DMS114 treated with DMSO at 0.1 percent for 48 hours (cell line): ENCODE measurements around the gene TEX53.

Experiments
- DNase-seq: peaks from one replicate; lab custom pipeline; 2025; ENCODE audit not compliant: unreplicated experiment; lab: John Stamatoyannopoulos, UW

TEX53 gene

GRCh38 chr9:114657705-114658104, at the start of gene TEX53:
TEX53 (minus strand) TSS chr9:114657805; CDS start chr9:114657774, 31 bp downstream.
- no peak for DNase-seq

- DNase-seq: no peak
These were observed 49.1 kb upstream of the TEX53 start for GRCh38 chr9:114706711-114707110.

- DNase-seq: no peak
These were observed 44.4 kb upstream of the TEX53 start for GRCh38 chr9:114701988-114702387.

GRCh38 chr9:114697951-114698351, 40.3 kb upstream of the TEX53 start:
- no peak for DNase-seq

GRCh38 chr9:114696814-114697544, 39.4 kb upstream of the TEX53 start:
- no peak for DNase-seq

- DNase-seq: no peak
These were observed 38.3 kb upstream of the TEX53 start for GRCh38 chr9:114695948-114696347.

- DNase-seq: no peak
These were observed 37.2 kb upstream of the TEX53 start for GRCh38 chr9:114694719-114695269.

- DNase-seq: no peak
These were observed 36.5 kb upstream of the TEX53 start for GRCh38 chr9:114694146-114694545.

- DNase-seq: no peak
These were observed 35.7 kb upstream of the TEX53 start for GRCh38 chr9:114693248-114693855.

- no peak for DNase-seq
These were observed 34.3 kb upstream of the TEX53 start for GRCh38 chr9:114691956-114692295.

- DNase-seq: no peak
These were observed 33.7 kb upstream of the TEX53 start for GRCh38 chr9:114691046-114691955.

- DNase-seq: no peak
These were observed 32.7 kb upstream of the TEX53 start for GRCh38 chr9:114690308-114690707.

- DNase-seq: no peak
These were observed 32.2 kb upstream of the TEX53 start for GRCh38 chr9:114689813-114690212.

GRCh38 chr9:114688909-114689610, 31.5 kb upstream of the TEX53 start:
- DNase-seq: no peak

GRCh38 chr9:114688379-114688778, 30.8 kb upstream of the TEX53 start:
- no peak for DNase-seq

- no peak for DNase-seq
These were observed 29.4 kb upstream of the TEX53 start for GRCh38 chr9:114687034-114687433.

- no peak for DNase-seq
These were observed 28.3 kb upstream of the TEX53 start for GRCh38 chr9:114685951-114686350.

GRCh38 chr9:114684036-114684435, 26.4 kb upstream of the TEX53 start:
- no peak for DNase-seq

- no peak for DNase-seq
These were observed 25.2 kb upstream of the TEX53 start for GRCh38 chr9:114682846-114683245.

GRCh38 chr9:114681594-114682332, 24.2 kb upstream of the TEX53 start, which contains the start of gene TEX48:
TEX48 (minus strand) TSS chr9:114682192; CDS start chr9:114671723, 10,469 bp downstream.
- DNase-seq: peak; percentile 21
